ENCODE measurements around the gene ZNF614. TPM values are rescaled to one million over a fixed set of nuclear protein-coding genes. Genes with fewer than 3 reads are reported as not detected.

The ZNF614 gene
- total and polyA plus RNA-seq, 9 of the 15 experiments (the other 6 are each of a cell fraction or from before 2014, with no cell fraction given): 4.9 to 16.3 (median 11.4) TPM

GRCh38 chr19:52007806-52008557, 20.2 kb downstream of the ZNF614 start, which contains the start of gene ZNF615 (continued):
- TF ChIP-seq FOSL1 (tag; conservative IDR thresholded peaks at IDR 0.05): peak; percentile 19; the same call in 1 of the 2 replicates
- TF ChIP-seq YBX1 (IDR thresholded peaks at IDR 0.05): no peak
- TF ChIP-seq FOS (IDR thresholded peaks at IDR 0.05; ENCODE audit: extremely low read depth, insufficient read length): no peak
- no peak for TF ChIP-seq ASH1L (IDR thresholded peaks at IDR 0.05; ENCODE audit: borderline replicate concordance, low read depth, partially characterized antibody)
- no peak for TF ChIP-seq MAFG (tag; conservative IDR thresholded peaks at IDR 0.05)
- no peak for TF ChIP-seq SRF (CRISPR knock-in tag; IDR thresholded peaks at IDR 0.05)
- no peak for TF ChIP-seq CREBBP (IDR thresholded peaks at IDR 0.05; ENCODE audit: low read depth, low read length)
- TF ChIP-seq SOX6 (IDR thresholded peaks at IDR 0.05): no peak
- TF ChIP-seq SREBF2 (CRISPR knock-in tag; IDR thresholded peaks at IDR 0.05): no peak
- TF ChIP-seq KLF13 (tag; IDR thresholded peaks at IDR 0.05; ENCODE audit: borderline replicate concordance, low read depth): no peak; the same call in 1 of the 2 replicates
- TF ChIP-seq JUN (IDR thresholded peaks at IDR 0.05; ENCODE audit: borderline replicate concordance, low read depth, low read length): no peak
- TF ChIP-seq JUN (CRISPR knock-in tag; IDR thresholded peaks at IDR 0.05; ENCODE audit: borderline replicate concordance): no peak
- no peak for TF ChIP-seq SREBF1 (IDR thresholded peaks at IDR 0.05; ENCODE audit: borderline replicate concordance, low read depth, low read length)
- TF ChIP-seq MTF1 (CRISPR knock-in tag; IDR thresholded peaks at IDR 0.05; ENCODE audit: borderline replicate concordance): no peak
- no peak for TF ChIP-seq ARID3B (CRISPR knock-in tag; IDR thresholded peaks at IDR 0.05; ENCODE audit: borderline replicate concordance)
- no peak for TF ChIP-seq TSC22D4 (tag; IDR thresholded peaks at IDR 0.05)
- TF ChIP-seq FUS (optimal IDR thresholded peaks at IDR 0.05; ENCODE audit: low read depth, low read length): no peak
- no peak for TF ChIP-seq TBP (optimal IDR thresholded peaks at IDR 0.05; ENCODE audit: low read depth, low read length)
- no peak for TF ChIP-seq SMARCB1 (IDR thresholded peaks at IDR 0.05; ENCODE audit: insufficient read length, low read depth)
- TF ChIP-seq YY1 (IDR thresholded peaks at IDR 0.05; ENCODE audit: borderline replicate concordance in 1 of 3, control insufficient read depth in 1 of 3, extremely low read depth in 1 of 3, insufficient read depth in 3 of 3, insufficient read length in 1 of 3, insufficient replicate concordance in 2 of 3, low read depth in 1 of 3, low read length in 2 of 3): peak; percentile 100
- TF ChIP-seq L3MBTL2 (IDR thresholded peaks at IDR 0.05): peak; percentile 52
- TF ChIP-seq THAP7 (CRISPR knock-in tag; IDR thresholded peaks at IDR 0.05): no peak
- TF ChIP-seq, protein P1, sequence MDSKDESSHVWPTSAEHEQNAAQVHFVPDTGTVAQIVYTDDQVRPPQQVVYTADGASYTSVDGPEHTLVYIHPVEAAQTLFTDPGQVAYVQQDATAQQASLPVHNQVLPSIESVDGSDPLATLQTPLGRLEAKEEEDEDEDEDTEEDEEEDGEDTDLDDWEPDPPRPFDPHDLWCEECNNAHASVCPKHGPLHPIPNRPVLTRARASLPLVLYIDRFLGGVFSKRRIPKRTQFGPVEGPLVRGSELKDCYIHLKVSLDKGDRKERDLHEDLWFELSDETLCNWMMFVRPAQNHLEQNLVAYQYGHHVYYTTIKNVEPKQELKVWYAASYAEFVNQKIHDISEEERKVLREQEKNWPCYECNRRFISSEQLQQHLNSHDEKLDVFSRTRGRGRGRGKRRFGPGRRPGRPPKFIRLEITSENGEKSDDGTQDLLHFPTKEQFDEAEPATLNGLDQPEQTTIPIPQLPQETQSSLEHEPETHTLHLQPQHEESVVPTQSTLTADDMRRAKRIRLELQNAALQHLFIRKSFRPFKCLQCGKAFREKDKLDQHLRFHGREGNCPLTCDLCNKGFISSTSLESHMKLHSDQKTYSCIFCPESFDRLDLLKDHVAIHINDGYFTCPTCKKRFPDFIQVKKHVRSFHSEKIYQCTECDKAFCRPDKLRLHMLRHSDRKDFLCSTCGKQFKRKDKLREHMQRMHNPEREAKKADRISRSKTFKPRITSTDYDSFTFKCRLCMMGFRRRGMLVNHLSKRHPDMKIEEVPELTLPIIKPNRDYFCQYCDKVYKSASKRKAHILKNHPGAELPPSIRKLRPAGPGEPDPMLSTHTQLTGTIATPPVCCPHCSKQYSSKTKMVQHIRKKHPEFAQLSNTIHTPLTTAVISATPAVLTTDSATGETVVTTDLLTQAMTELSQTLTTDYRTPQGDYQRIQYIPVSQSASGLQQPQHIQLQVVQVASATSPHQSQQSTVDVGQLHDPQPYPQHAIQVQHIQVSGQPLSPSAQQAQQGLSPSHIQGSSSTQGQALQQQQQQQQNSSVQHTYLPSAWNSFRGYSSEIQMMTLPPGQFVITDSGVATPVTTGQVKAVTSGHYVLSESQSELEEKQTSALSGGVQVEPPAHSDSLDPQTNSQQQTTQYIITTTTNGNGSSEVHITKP (IDR thresholded peaks at IDR 0.05; ENCODE audit: partially characterized antibody): no peak

Measured in K562 (cell line).